NCI-H146 treated with DMSO at 0.1 percent for 48 hours (cell line): ENCODE data around the gene VPS26C.
"Not testable (repeated sequence)": the region's sequence is repeated elsewhere in the genome, so short reads cannot be mapped to it uniquely, and the experiment has no call there.

Source experiments
- DNase-seq: peaks from one replicate; lab custom pipeline; 2025; ENCODE audit not compliant: unreplicated experiment; lab: John Stamatoyannopoulos, UW

The VPS26C gene

DNA sequence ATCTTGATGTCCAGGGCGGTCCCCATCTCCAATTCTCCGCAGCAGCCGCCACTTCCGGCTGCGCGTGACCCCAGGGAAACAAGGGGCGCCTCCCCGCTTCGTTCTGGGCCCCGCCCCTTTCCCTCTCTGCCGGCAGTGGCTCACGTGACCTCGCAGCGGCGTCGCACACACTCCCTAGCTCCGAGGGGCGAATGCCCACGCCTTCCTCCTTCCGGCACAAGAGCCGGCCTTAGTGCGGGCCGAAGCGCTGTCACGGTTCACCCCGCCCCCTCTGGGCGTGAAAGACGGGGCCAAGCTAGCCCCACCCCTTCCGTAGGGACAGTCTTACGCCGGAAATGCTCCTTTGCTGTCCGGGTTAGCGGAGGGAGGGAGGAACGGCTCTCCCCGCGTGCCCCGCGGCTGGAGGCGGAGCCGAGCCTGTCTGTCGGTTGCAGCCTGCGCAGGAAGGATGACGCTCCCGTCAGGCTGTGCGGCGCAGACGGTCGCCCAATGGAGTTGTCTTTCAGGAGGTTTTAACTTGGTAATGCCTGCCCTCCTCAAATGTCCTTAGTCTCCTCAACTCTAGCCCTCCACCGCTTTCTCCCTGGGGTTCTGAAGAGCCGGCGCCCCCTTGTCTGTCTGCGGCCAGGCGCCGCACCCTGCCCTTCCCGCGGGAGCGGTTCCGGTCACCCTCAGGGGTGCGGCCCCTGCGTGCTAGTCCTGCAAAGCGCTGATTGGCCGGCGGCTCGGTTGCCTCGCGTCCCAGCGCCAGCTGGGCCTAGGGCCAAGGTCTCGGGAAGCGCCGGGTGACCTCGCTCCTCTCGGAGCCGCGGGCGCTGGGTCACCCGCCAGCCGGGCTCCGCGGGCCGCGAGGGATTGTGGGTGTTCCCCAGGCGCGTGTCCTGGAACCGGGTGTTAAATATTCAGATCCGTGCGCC lies at the start of gene VPS26C:
Gene VPS26C, minus strand, starts transcription at position 66 of the 917 bp plus-strand sequence. Its CDS starts 40 bp downstream, at position 26.
- peak; percentile 92 for DNase-seq

DNA sequence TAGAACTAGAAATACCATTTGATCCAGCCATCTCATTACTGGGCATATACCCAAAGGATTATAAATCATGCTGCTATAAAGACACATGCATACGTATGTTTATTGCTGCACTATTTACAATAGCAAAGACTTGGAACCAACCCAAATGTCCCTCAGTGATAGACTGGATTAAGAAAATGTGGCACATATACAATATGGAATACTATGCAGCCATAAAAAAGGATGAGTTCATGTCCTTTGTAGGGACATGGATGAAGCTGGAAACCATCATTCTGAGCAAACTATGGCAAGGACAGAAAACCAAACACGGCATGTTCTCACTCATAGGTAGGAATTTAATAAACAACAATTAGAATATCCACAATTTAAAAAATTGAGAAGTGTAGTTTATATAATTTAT lies 48.9 kb upstream of the VPS26C start:
- not testable (repeated sequence) for DNase-seq

DNA sequence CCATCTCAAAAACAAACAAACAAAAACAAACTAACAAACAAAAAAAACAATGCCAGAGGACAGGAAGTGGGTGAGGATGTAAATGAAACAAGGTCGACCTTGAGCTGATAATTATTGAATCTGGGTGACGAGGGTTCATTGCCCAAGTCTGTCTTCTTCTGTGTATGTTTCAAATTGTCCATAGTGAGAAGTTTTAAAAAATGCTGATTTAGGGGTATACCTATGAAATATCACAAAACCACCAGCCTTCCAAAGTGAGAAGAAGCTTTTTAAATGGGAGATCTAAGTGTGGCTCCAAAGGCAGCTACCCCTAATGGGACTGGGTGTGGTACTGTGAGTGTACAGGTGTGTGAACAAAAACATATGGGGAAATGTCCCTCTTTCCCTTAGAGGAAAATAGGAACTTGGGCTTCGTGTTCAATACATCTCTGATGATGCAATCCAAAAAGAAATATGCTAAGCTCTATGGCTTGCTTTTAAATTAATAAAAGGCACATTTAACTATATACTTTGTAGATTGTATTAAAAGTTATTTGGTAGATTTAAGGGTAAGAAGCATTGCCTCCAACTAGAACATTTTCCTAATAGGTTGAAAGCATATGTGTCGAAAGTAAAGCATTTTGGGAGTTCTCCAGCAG lies 33.1 kb upstream of the VPS26C start:
- no peak for DNase-seq

DNA sequence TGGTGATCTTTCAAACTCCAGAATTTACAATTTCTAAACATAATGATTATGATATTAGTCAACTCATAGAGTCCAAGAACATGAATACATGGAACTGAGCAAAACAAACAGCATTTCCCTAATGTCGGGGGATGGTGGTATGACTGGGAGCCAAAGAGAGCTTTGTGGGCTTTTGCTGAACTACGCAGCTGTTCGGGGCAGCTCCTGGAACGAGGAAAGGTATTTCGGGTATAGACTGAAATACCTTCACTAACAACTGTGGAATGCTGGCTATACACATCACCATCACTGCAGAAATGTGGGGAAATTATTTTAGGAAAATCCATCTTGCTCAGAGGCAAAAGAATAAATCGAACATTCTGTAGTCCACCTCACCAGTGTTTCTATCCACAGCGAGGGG lies 30.2 kb upstream of the VPS26C start:
- DNase-seq = no peak

DNA sequence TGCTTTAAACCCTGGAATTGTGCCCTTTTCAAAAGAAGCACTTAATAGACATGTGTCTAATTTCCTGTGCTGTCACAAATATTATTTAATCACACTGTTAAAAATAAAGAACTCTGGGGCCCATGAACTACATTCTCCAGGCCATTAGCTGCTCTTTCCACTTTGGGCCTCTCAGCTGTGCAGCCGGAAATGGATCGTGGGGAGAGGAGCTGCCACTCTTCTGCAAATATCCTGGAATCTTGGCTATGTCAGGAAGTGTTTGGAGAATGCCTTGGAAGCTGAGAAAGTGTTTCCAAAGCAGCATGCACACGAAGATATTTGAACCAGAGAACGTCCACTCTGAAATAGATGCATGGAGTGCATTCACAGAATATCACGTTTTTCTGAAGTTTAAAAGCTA lies 27.5 kb upstream of the VPS26C start:
- no peak for DNase-seq

DNA sequence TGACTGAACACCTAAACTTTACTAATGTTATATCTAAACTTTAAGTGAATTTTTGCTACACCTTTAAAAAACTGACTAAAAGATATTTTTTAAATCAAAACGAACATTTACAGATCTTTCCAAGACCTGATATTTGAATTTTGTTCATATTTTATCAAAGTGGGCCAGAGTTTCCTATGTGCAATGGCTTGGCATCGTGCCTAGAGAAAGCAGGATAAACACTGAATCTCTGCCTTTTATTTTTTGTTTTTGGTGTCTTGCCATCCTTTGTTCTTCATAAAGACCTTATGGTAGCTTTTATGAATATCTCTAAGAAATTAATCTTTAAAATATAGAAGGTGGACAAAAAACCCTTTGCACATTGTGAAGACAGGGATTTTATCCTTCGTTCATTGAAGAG lies 25.8 kb upstream of the VPS26C start:
- DNase-seq = no peak

DNA sequence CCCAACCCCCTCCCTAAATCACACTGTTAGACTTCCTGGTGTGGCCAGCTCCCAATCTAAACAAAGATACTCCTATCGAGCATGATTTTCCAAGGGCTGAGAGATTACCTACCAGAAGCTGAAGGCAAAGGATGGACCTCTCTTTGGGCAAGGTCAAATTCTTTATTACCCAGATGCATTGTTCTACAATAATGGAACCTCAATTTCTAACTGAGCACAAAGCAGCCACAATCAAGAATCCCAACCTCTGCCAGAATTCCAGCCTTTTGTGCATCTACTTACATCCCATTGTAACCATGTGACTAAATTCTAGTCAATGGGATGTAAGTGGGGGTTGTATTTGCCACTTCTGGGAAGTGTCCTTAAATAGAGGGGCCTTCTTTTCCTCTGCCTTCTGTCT lies 24.9 kb upstream of the VPS26C start:
- no peak for DNase-seq

DNA sequence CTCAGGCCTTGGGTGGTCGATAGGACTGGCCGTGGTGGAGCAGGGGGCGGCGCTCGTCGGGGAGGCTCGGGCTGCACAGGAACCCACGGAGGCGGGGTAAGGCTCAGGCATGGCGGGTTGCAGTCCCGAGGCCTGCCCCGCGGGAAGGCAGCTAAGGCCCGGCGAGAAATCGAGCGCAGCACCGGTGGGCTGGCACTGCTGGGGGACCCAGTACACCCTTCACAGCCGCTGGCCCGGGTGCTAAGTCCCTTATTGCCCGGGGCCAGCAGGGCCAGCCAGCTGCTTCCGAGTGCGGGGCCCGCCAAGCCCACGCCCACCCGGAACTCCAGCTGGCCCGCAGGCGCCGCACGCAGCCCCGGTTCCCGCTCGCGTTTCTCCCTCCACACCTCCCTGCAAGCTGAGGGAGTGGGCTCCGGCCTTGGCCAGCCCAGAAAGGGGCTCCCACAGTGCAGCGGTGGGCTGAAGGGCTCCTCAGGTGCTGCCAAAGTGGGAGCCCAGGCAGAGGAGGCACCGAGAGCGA lies 16.1 kb upstream of the VPS26C start:
- DNase-seq = not testable (repeated sequence)

DNA sequence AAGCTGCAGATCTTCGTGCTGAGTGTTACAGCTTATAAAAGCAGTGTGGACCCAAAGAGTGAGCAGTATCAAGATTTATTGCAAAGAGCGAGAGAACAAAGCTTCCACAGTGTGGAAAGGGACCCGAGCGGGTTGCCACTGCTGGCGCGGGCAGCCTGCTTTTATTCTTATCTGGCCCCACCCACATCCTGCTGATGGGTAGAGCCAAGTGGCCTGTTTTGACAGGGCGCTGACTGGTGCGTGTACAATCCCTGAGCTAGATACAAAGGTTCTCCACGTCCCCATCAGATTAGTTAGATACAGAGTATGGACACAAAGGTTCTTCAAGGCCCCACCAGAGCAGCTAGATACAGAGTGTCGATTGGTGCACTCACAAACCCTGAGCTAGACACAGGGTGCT lies 15.5 kb upstream of the VPS26C start:
- not testable (repeated sequence) for DNase-seq

DNA sequence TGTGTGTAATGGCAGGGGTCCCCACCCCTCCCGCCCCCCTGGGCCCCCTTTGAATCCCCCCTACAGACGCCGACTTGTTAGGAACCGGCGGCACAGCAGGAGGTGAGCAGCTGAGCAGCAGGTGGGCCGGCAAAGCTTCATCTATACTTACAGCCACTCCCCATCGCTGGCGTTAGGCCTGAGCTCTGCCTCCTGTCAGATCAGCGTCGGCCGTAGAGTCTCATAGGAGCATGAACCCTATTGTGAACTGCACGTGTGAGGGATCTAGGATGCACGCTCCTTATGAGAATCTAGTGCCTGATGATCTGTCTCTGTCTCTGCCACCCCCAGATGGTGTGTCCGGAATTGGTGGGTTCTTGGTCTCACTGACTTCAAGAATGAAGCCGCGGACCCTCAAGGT lies 14.9 kb upstream of the VPS26C start:
- DNase-seq = peak; percentile 2

DNA sequence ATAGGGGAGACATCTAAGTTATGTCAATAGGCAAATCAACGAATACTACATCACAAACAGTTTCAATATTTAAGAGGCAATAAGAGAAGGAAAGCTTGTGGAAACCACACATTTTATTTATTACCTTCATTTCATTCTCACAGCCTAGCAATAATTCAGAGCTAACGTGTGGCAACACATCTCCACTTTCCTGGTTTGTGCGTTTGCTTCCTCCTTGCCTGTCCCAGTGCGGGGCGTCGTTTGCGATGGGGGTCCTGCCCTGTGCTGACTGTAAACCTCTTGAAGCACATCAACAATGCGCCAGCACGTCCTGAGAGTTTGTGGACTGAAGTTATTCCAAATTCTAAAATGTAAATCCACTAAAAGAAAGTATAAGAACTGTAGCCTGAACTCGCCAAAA lies 14.4 kb upstream of the VPS26C start:
- no peak for DNase-seq

DNA sequence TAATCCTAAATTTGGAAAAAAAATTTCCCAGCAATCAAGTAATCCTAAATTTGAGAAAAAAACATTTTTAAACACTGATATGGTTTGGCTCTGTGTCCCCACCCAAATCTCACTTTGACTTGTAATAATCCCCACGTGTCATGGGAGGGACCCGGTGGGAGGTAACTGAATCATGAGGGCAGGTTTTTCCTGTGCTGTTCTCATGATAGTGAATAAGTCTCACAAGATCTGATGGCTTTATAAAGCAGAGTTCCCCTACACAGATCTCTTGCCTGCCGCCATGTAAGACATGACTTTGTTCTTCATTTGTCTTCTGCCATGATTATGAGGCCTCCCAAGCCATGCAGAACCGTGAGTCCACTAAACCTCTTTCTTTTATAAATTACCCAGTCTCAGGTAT lies 12.1 kb upstream of the VPS26C start:
- DNase-seq = not testable (repeated sequence)

DNA sequence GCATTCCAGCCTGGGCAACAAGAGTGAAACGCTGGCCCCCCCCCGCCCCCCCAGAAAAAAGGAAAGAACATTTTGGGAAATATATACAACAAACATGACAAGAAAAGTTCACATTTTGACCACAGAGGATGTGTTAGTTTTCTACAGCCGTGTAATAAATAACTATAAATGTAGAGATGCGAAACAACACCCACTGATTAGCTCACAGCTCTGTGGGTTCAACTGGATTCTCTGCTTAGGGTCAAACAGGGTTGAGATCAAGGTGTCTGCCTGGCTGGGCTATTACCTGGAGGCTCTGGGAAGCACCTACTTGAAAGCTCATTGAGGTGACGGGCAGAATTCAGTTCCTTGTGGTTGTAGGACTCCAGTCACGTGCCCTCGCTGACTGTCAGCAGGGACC lies 11.1 kb upstream of the VPS26C start:
- no peak for DNase-seq

DNA sequence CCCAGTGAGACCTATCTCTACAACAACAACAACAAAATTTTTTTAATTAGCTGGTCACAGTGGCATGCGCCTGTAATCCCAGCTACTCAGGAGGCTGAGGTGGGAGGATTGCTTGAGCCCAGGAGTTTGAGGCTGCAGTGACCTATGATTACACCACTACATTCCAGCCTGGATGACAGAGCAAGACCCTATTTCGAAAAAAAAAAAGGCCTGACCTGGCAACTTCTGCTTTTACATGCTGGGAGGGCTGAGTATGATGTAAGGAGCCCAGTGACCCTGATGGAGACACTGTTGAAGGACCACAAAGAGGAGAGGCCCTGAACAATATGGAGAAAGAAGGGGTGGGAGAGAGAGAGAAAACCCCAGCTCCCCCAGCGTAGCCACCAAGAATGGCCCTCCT lies 9.2 kb upstream of the VPS26C start:
- no peak for DNase-seq

DNA sequence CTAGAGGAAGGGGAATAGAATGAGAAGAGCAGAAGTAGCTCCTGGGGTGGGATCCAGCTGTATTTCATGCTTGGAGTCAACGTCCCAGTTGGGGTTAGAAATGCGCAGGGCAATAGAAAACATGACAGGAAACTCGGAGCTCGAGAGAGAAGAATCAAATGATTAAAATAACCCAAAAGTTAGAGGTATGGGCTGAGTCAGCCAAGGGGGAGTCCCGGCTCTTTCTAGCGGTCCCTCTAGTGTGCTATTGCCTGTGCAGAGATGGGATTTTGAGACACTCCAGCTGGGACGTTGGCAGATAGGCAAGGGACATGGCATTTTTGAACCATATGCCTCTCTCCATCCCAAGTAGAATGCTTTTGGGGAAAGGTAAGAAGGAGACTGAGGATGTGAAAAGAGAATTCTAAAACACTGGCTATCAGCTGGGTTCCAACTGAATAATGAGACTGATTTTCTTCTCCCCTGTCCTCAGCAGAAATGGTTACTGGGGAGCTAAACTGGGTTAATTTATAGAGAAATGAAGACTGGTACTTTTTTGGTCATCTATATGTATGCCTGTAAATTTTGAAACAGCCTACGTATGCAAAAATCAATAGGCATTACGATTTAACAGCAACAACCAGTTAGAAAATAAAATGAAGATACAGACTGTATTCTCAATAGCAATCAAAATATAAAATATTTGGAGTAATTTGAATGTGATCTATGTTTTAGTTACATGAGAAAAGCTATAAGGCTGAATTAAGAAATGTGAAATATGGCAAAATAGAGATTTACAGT lies 7.0 kb upstream of the VPS26C start:
- no peak for DNase-seq

DNA sequence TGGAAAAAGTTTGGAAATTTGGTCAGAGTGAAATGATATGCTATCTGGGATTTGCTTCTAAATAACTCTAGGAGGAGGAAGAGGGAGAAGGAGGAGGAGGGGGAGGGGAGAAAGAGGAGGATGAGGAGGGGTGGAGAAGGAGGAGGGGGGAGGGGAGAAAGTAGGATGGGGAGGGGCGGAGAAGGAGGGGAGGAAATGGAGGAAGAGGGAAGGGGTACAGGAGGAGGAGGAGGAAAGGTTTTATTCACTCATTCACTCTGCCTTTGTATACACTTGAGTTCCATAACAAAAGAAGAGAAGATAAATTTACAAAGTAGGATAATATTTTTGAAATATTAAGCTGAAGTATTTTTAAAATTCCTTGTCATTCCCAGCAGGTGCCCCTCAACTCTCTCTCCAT lies 6.3 kb upstream of the VPS26C start:
- DNase-seq = no peak

DNA sequence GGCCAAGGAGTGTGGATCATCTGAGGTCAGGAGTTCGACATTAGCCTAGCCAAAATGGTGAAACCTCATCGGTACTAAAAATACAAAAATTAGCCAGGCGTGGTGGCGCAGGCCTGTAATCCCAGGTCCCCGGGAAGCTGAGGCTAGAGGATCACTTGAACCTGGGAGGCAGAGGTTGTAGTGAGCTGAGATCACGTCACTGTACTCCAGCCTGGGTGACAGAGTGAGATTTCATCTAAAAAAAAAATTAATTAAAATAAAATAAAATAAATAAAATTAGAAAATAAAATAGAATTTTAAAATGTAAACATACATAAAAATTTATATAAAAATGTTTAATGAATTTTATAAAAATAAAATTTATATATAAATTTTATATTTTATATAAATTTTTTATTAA lies 5.8 kb upstream of the VPS26C start:
- no peak for DNase-seq

DNA sequence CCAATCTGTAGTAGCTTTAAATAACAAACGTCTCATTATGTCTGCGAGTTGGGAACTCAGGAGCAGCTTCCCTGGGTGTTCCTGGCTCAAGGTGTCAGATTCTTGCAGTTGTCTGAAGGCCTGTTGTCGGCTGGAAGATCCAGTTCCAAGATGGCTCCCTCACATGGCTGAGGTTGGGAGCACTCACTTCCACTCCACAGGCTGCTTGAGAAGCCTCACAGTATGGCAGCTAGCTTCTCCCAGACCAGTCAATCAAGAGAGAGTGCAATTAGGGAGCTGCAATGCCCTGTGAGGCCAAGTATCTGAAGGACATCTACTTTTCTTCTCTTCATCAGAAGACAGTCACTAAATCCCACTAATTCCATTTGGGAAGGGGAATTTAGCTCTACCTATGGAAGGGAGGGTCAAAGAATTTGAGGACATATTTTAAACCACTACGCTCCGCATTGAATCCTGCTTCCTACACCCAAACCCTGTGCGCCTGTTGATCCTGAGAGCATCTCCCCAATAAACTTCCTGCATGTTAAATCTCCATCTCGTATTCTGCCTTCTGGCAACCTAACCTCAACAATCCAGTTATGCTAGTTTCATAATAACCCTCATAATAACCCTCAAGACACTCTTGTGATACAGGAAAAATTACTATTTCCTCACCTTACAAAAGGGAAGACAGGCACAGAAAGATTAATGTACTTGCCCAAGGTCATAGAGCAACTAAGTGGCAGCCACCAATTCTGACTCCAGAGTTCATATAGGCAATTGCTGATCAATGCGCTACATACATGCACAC lies 3.6 kb upstream of the VPS26C start:
- DNase-seq = no peak

DNA sequence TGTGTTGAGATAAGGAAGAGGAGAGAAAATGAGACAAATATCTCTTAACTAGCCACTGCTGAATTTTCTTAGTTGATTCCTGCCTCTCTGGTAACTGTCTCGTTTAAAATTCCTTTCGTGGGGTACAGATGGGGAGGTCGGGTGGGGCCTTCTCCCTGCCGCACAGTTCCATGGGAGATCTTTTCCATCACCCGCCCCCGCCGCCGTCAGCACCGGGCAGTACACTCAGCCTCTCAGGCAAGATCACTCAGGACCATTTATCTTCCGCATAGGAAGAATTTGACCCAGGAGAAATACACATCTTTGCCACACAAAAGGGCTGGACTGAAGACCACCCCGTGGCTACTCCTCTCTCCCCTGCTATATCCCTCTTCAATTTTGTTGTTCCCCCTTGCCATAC lies 2.3 kb upstream of the VPS26C start:
- DNase-seq = no peak

DNA sequence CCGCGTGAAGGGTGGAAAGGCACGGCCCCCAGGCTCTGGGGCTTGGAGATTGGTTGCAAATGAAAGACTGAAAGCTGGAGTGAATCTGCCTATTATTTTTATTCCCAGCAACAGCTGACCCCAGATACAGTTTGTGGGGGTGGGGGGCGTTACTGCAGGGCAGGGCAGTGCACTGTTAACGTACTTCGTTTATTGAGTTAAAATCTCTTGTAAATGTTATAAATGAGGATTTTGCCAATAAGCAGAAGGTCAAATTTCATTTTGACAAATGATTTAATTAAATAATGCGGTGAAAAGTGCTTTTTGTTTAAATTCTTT lies 1.0 kb upstream of the VPS26C start:
- no peak for DNase-seq
